Measurements from ENCODE around the gene ZNF14.
"Not testable (repeated sequence)": the region's sequence is repeated elsewhere in the genome, so short reads cannot be mapped to it uniquely, and the experiment has no call there.

The ZNF14 gene

DNA sequence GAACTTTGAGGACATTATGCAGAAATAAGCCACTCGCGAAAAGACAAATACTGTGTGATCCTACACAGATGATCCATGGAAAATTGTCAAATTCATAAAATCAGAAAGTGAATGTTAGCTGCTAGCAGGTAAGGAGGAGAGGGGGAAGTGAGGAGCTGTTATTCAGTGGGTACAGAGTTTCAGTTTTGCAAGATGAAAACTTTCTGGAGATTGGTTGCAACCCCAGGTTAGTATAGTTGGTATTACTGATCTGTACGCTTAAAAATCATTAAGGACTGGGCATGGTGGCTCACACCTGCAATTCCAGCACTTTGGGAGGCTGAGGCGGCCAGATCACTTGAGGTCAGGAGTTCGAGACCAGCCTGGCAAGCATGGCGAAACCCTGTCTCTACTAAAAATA lies 46.3 kb downstream of the ZNF14 start:
- no peak for DNase-seq

DNA sequence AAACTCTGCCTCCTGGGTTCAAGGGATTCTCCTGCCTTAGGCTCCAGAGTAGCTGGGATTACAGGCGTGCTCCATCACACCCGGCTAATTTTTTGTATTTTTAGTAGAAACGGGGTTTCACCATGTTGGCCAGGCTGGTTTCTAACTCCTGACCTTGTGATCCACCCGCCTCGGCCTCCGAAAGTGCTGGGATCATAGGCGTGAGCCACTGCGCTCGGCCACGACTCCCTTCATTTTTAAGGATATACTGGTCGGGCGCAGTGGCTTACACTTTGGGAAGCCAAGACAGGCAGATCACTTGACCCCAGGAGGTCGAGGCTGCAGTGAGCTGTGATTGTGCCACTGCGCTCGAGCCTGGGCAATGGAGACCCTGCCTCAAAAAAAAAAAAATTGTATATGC lies 46.8 kb downstream of the ZNF14 start:
- DNase-seq: not testable (repeated sequence)

DNA sequence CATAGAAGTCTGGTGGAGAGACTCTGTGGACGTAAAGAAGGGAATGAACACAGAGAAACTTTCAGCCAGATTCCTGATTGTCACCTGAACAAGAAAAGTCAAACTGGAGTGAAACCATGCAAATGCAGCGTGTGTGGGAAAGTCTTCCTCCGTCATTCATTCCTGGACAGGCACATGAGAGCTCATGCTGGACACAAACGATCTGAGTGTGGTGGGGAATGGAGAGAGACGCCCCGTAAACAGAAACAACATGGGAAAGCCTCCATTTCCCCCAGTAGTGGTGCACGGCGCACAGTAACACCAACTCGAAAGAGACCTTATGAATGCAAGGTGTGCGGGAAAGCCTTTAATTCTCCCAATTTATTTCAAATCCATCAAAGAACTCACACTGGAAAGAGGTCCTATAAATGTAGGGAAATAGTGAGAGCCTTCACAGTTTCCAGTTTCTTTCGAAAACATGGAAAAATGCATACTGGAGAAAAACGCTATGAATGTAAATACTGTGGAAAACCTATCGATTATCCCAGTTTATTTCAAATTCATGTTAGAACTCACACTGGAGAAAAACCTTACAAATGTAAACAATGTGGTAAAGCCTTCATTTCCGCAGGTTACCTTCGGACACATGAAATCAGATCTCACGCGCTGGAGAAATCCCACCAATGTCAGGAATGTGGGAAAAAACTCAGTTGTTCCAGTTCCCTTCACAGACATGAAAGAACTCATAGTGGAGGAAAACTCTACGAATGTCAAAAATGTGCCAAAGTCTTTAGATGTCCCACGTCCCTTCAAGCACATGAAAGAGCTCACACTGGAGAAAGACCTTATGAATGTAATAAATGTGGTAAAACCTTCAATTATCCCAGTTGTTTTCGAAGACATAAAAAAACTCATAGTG lies 53.5 kb downstream of the ZNF14 start:
- no peak for DNase-seq

DNA sequence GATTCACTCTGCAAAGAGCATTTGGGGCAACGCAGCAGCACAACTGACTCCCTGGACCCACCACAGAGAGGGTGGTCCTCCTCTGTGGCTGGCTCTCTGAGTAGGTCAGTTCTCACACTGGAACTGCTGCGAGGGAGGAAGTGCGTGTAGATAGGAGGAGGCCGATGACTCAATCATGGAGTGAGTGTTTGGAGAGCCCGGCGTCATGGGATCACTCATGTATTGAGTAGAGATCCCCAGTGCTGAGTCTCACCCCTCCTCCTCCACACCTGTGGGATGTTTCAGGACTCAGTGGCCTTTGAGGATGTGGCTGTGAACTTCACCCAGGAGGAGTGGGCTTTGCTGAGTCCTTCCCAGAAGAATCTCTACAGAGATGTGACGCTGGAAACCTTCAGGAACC lies 55.3 kb downstream of the ZNF14 start:
- DNase-seq: no peak

DNA sequence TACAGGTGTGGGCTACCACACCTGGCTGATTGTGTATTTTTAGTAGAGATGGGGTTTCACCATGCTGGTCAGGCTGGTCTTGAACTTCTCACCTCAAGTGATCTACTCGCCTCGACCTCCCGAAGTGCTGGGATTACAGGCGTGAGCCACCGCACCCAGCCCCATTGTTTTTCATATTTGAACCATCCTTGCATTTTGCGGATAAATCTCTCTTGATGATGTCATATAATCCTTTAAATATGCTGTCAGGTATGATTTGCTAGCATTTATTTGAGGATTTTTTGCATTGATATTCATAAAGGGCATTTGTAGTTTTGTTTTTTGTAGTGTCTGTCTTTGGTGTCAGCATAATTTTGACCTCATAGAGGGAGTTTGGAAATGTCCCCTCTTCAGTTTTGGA lies 58.6 kb downstream of the ZNF14 start:
- DNase-seq: no peak

DNA sequence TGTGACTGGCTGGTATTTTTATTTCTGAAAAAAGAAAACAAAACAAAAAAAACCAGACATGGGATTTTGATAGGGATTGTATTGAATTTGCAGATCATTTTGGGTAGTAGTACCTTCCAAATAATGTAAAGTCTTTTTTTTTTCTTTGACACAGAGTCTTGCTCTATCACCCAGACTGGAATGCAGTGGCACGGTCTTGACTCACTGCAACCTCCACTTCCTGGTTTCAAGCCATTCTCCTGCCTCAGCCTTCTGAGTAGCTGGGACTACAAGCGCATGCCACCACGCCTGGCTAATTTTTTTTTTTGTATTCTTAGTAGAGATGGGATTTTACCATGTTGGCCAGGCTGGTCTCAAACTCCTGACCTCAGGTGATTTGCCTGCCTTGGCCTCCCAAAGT lies 60.1 kb downstream of the ZNF14 start:
- no peak for DNase-seq

DNA sequence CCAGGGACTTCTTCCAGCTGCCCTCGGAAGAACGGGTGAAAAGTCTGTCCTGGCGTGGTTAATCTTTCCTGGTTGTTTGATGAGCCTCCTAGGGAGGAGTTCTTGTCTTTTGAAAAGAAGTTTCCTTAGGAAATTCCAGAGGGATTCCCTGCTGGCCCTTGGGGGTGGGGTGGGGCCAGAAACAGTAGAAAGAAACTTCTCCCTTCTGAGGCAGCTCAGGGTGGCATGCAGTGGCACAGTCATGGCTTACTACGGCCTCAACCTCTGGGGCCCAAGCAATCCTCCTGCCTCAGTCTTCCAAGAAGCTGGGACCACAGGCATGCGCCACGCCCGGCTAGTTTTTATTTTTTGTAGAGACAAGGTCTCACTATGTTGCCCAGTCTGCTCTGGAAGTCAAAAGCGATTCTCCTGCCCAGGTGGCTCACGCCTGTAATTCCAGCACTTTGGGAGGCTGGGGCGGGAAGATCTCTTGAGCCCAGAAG lies 62.8 kb downstream of the ZNF14 start:
- DNase-seq: no peak

DNA sequence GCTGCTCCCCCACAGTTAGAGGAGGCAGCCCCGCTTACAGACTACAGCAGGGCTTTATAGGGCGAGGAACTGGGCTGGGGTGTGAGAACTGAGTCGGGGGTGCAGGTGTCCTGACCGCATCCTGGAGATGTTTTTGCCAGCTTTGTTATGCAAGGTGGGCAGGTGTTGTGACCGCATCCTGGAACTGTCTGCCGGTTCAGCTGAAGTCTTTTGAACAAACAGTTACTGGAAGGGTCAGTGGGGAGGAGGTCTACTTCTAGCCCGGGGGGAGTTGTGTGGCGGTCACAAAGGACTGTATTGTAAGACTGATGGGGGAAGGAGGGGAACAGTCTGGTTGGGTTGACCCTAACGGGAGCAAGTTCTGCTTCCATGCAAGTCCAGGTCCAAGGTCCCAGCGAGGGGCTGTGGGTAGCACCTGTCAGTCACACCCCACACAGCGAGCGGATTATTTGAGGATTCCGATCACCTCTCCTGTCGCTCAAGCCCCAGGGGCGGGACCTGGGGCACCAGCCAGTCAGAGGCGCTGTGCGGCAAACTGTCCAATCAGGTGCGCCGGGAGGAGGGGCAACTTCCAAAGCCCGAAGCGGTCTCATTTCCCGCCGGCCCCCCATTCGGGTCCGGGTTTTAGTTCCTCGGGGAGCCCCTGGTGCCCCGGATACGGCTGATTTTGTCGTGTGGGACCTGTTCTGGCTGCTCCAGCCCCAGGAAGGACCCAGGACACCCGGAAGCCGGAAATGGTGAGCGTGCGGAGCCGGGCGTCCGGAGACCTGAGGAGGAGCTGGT lies 64.5 kb downstream of the ZNF14 start, which contains the start of gene ZNF101:
TSS of gene ZNF101 (plus strand) at position 610 of the 783 bp plus-strand sequence. CDS start at position 735, 125 bp downstream.
- DNase-seq: peak; percentile 81 to 98 (median 89)

DNA sequence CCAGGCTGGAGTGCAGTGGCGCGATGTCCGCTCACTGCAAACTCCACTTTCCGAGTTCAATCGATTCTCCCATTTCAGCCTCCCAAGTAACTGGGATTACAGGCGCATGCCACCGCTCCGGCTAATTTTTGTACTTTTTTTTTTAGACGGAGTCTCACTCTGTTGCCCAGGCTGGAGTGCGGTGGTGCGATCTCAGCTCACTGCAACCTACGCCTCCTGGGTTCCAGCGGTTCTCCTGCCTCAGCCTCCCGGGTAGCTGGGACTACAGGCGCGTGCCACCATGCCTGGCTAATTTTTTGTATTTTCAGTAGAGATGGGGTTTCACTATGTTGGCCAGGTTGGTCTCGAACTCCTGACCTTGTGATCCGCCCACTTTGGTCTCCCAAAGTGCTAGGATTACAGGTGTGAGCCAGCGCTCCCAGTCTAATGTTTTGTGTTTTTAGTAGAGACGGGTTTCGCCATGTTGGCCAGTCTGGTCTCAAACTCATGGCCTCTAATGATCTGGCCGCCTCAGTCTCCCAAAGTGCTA lies 67.4 kb downstream of the ZNF14 start:
- DNase-seq: not testable (repeated sequence)

DNA sequence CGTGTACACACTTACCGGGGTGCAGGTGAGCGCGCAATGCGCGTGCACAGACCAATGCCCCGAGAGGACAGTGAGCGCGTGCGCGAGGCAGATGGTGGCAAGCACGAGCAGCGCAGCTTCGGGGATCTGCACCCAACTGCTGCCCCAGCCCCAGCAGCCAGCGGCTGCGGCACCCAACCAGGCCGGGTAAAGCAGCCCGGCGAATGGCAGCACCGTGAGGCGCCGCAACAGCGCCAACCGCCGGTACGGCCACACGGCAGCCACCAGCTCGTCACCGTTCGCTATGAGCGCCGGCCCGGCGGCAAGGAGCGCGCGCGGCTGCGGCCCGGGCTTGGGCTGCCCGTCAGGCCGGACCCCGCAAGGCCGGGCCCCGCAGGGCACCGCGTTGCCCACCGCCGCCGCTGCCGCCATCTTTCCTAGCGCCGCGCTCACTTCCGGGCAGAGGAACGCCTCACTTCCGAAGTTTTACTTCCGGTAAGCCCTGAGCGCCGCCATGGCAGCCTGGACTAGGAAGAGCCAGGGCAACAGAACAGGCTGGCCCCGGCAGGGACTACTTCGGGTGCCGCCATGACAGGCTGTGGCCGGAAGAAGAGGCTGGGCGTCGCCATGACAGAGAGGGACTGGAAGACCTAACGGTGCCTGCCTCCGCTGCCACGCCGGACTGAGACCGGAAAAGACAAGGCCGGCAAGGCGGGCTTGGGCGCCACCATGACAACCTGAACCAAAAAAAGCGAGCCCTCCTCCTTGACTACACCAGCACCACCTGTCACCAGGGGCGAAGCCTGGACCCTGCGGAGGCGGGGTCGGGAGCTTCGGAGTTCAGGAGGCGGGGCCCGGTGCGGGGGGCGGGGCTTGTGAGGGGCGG lies 69.4 kb downstream of the ZNF14 start, which contains the start of gene ATP13A1:
TSS of gene ATP13A1 (minus strand) at position 421 of the 865 bp plus-strand sequence. CDS start at position 411, 10 bp downstream.
- DNase-seq: peak; percentile 83 to 99 (median 93)

DNA sequence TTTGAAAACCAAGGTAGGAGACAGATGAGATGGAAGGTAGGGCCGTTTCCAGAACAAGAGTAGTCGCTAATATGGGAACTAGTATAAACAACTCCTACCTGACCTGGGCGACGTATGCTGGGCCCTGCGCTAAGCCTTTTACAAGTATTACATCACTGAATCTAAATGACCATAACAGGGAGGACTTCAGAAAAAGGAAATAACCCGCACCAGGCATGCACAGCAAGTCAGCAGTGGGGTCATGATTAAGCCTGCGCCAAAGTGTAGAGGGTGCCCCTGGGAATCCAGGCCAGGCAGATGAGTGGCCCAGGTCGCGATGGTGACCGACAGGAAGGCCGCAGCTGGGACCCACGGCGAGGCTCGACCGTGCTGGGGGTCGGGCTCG lies 70.0 kb downstream of the ZNF14 start:
- DNase-seq: no peak

DNA sequence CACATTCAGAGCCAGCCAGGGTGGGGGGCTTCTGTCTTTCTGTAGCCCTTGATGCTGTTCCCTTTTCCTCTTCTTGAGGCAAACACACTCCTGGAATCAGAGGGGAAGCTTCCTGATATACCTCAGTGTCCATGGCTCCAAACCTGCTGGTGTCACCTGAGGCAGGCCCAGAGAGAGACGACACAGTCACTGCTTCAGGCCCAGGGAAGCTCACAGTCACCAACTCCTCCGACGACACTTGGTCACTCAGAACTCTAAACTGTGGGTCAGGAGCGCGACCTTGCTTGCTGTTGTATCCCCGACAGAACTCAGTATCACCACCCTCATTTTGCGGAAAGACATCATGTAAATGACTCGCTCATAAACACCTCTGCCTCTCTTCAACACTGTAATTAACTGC lies 70.6 kb downstream of the ZNF14 start:
- DNase-seq: no peak

DNA sequence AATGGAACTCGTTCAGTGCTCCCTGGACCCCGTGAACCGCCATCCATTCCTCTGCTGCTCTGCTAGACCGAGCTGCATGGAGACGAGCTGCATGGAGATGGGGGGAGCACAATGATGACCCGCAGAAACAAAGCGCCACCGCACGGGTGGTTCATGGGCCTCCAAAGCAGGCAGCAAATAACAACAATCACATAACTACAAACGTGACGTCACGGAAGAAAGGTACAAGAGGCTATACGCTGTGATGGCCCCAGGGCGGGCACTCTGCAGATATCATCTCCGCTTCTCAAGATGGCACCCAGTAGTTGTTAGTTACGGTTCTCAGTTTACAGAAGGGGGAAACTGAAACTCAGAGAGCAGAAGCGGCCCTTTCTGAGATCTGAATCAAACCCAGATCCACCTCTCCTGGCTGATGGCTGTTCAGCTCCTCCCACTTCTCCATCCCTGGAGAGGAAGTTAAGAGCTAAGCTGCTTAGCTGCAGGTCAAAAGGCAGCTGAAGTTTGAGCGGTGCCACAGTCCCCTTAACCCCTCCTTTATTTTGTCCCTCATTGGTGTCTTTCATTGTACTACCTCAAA lies 71.1 kb downstream of the ZNF14 start:
- DNase-seq: peak in 3 of 5 experiments; percentile 39 to 93 (median 52)

DNA sequence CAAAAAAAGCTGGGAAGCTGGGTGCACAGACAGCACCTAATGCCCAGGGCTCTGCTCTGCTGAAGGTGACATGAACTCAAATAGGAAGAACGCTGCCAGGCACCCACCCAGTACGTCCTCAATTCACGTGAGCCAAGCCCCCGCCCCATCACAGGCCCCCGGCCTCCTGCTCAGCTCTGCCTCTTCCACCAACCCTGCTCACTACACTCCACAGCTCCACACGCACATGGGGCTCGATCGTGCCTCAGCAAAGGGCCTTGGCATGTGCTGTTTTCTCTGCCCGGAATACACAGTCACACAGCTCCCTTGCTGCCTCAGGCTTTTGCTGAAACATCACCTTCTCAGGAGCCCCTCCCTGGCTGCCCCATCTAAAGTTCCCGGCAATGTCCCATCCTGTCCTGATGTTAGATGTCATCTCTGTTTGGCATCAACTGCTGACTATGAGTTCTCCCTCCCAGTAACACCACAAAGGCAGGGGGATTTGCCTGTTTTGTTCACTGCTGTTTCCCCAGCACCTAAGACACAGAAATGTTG lies 71.7 kb downstream of the ZNF14 start:
- no peak for DNase-seq
